SK-N-MC (cell line): ENCODE data around the gene DDX27.

Experiments used
- EZH2 ChIP-seq: fragments of 200-600 bp; sonication (generic); IDR thresholded peaks from one replicate; pipeline ENCODE4 v1.6.1; 2017; ENCODE audit warnings: antibody characterized with exemption
- POLR2AphosphoS5 ChIP-seq: IDR thresholded peaks from 2 replicates; pipeline ENCODE4 v1.6.1; 2012; ENCODE audit warnings: mild to moderate bottlenecking, low read depth, low read length, borderline replicate concordance

DNA sequence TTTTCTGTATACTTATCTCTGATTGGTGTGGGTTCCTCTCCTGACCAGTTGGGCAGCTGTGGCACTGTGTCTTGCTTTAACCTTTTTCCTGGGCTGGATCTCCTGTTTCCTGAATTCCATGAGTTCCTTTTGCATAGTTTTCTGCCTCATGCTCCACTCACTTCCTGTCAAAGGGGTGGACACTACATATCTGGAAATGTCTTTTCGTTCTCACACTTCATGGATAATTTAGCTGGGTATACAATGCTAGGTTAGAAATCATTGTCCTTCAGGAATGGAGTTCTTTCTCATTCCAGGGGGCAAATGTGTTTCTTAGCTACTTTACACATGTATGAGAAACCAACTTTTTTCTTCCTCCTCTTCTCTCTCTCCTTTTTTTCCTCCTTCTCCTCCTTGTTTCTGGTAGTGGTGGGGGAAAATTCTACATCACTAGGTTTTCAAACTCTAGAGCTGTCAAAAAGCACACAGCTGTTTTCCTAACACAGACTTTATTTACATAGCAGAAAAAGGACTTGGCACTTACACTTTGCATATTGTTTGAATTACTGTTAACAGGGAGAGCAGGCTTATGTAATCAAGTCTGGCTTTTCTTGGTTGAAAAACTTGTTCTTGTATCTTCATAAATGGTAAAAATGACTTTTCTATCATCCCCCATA, 9.0 kb upstream of the DDX27 start:
- TF ChIP-seq POLR2AphosphoS5 (no peak), EZH2 (no peak)
